Cardiac fibroblast (primary cell): ENCODE data around the gene PTPN11.
"Not testable (repeated sequence)": the region's sequence is repeated elsewhere in the genome, so short reads cannot be mapped to it uniquely, and the experiment has no call there.

Experiments
- DNase-seq, 2 donors: peaks; one replicate each; pipeline versions ENCODE4 v3.0.0 to v3.0.0-alpha.2; 2010; ENCODE audit warnings: low read depth in 2 of 2
- H3K4me3 ChIP-seq, 2 donors: replicated peaks in 1 of 2; 1 replicate in 1 of 2; 2 replicates in 1 of 2; pipeline ENCODE4 v1.5.1; 2011; ENCODE audit warnings: low read depth in 2 of 2, low read length in 2 of 2, mild to moderate bottlenecking in 2 of 2, moderate library complexity in 1 of 2
- CTCF ChIP-seq: IDR thresholded peaks from one replicate; pipeline ENCODE4 v1.5.1; 2011; ENCODE audit warnings: low read depth, mild to moderate bottlenecking, low read length, inconsistent platforms

Gene PTPN11

DNA sequence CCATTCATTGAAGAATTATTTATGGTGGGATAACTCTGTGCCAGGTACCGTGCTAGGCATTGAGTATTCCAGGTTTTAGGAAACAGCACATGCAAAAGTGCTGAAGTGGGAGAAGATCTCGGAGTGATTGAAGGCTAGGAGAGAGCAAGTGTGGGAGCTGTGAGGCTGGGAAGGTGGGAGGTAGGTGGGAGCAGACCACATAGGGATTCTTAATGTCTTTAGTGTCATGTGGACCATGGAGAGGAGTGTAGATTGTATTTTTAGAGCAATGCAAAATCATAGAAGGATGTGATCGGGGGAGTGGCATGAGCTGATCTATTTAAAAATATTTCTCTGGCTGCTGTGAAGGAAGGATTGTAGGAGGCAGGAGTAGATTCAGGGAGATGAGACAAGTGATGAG is 5.4 kb downstream of the PTPN11 start:
- no peak for DNase-seq
- TF ChIP-seq CTCF = no peak
- H3K4me3 ChIP-seq = no peak overlapping the region

GRCh38 chr12:112425582-112426382 is 7.0 kb downstream of the PTPN11 start:
- H3K4me3 ChIP-seq = no peak overlapping the region
- no peak for DNase-seq
- no peak for TF ChIP-seq CTCF

DNA sequence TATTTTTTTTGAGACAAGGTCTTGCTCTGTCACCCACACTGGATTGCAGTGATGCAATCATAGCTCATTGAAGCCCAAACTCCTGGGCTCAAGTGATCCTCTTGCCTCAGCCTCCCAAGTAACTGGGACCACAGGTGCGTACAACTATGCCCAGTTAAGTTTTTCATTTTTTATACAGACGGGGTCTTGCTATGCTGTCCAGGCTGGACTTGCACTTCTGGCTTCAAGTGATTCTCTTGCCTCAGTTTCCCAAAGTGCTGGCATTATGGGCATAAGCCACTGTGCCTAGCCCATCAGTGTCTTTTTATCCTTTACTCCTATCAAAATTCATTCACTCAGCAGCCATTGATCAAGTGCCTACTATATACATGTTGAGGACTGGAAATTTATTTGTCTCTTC is 9.0 kb downstream of the PTPN11 start:
- DNase-seq = no peak
- no peak for TF ChIP-seq CTCF
- no peak overlapping the region for H3K4me3 ChIP-seq

DNA sequence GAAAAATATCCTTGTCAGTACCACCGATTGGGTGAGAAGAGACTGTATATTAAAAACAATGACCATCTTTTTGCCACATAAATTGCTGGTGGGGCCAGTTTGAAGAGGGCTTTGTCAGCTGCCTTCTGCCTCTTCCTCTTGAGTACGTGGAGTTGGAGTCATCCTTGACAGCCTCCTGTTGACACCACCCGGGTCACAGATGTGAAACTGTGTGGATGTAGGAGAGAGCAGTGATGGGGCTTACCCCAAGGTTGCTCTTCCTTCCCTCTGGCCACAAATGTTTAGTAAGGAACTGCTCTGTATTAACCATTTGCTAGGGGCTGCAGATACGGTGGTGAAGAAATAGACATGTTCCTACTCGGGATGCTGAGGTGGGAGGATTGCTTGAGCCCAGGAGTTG is 12.2 kb downstream of the PTPN11 start:
- DNase-seq = no peak
- TF ChIP-seq CTCF = no peak
- no peak overlapping the region for H3K4me3 ChIP-seq

GRCh38 chr12:112431965-112432364 is 13.2 kb downstream of the PTPN11 start:
- no peak for TF ChIP-seq CTCF
- no peak overlapping the region for H3K4me3 ChIP-seq
- DNase-seq = no peak

DNA sequence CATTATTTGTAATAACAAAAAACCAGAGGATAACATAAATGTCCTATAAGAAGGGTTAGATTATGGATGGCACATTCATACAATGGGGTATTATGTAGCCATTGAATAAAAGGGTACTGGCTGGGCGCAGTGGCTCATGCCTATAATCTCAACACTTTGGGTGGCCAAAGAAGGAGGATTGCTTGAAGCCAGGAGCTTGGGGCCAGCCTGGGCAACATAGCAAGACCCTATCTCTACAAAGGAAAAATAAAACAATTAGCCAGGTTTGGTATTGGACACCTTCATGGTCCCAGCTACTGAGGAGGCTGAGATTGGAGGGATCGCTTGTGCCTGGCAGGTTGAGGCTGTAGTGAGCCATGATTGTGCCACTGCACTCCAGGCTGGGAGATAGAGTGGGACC is 14.8 kb downstream of the PTPN11 start:
- no peak for DNase-seq
- TF ChIP-seq CTCF = no peak
- no peak overlapping the region for H3K4me3 ChIP-seq

DNA sequence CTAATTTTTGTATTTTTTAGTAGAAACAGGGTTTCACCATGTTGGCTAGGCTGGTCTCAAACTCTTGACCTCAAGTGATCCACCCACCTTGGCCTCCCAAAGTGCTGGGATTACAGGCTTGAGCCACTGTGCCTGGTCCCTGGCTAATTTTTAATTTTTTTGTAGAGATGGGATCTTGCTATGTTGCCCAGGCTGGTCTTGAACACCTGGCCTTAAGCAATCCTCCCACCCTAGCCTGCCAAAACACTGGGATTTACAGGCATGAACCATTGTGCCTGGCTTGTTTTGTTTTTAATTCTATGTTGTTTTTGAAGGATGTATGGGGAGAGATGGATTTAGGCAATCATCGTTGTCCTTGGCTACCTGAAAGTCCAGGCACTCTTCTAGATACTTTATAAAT is 19.9 kb downstream of the PTPN11 start:
- not testable (repeated sequence) for DNase-seq, H3K4me3 ChIP-seq
